ENCODE data around the gene FOXP1.

Gene FOXP1

GRCh38 chr3:71586810-71587242, 3.3 kb upstream of the FOXP1 start:
- no peak for DNase-seq (ENCODE audit: low read depth, low spot score)

- no peak for DNase-seq (ENCODE audit: low read depth, low spot score)
Measured at GRCh38 chr3:71585887-71586809, 2.6 kb upstream of the FOXP1 start.

- no peak for DNase-seq (ENCODE audit: low read depth, low spot score)
Measured at GRCh38 chr3:71585131-71585530, 1.6 kb upstream of the FOXP1 start.

- no peak for DNase-seq (ENCODE audit: low read depth, low spot score)
Measured at GRCh38 chr3:71584394-71585011, 975 bp upstream of the FOXP1 start.

GRCh38 chr3:71582612-71583565, 639 bp downstream of the FOXP1 start:
- DNase-seq (ENCODE audit: low read depth, low spot score): no peak

- DNase-seq (ENCODE audit: low read depth, low spot score): no peak
Measured at GRCh38 chr3:71582036-71582611, 1.4 kb downstream of the FOXP1 start.

GRCh38 chr3:71581457-71582035, 2.0 kb downstream of the FOXP1 start:
- DNase-seq (ENCODE audit: low read depth, low spot score): no peak

GRCh38 chr3:71580636-71581456, 2.7 kb downstream of the FOXP1 start:
- DNase-seq (ENCODE audit: low read depth, low spot score): no peak

GRCh38 chr3:71579935-71580406, 3.6 kb downstream of the FOXP1 start:
- DNase-seq (ENCODE audit: low read depth, low spot score): no peak

GRCh38 chr3:71579326-71579934, 4.1 kb downstream of the FOXP1 start:
- DNase-seq (ENCODE audit: low read depth, low spot score): no peak

- no peak for DNase-seq (ENCODE audit: low read depth, low spot score)
Measured at GRCh38 chr3:71578054-71578751, 5.3 kb downstream of the FOXP1 start.

GRCh38 chr3:71577011-71577410, 6.5 kb downstream of the FOXP1 start:
- no peak for DNase-seq (ENCODE audit: low read depth, low spot score)

- no peak for DNase-seq (ENCODE audit: low read depth, low spot score)
Measured at GRCh38 chr3:71575433-71575832, 8.1 kb downstream of the FOXP1 start.

- no peak for DNase-seq (ENCODE audit: low read depth, low spot score)
Measured at GRCh38 chr3:71573181-71573580, 10.3 kb downstream of the FOXP1 start.

GRCh38 chr3:71570546-71570945, 13.0 kb downstream of the FOXP1 start:
- no peak for DNase-seq (ENCODE audit: low read depth, low spot score)

- no peak for DNase-seq (ENCODE audit: low read depth, low spot score)
Measured at GRCh38 chr3:71568207-71568606, 15.3 kb downstream of the FOXP1 start.

GRCh38 chr3:71566776-71567175, 16.8 kb downstream of the FOXP1 start:
- DNase-seq (ENCODE audit: low read depth, low spot score): no peak

- no peak for DNase-seq (ENCODE audit: low read depth, low spot score)
Measured at GRCh38 chr3:71565976-71566375, 17.6 kb downstream of the FOXP1 start.

GRCh38 chr3:71565316-71565715, 18.2 kb downstream of the FOXP1 start:
- no peak for DNase-seq (ENCODE audit: low read depth, low spot score)
